Measurements from ENCODE around the gene CAV2. TPM values are rescaled to one million over a fixed set of nuclear protein-coding genes. Genes with fewer than 3 reads are reported as not detected.

CAV2 gene
- total RNA-seq, 1 donor from 2014 or later, result 64.4 TPM

DNA sequence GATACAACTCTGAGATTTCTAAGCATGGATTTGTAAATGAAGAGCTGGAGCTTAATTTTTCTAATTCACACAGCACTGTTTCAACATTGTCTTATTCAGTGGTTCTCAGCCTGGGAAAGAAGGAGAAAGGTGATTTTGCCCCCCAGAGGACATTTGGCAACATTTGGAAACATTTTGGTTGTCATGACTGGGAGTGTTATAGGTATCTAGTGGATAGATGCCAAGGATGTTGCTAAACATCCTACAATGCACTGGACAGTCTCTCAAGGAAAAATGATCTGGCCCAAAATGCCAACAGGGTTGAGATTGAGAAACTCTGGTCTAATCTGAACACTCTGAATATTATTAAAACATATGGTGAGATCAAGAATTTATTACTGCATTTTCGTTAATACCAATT is 3.8 kb upstream of the CAV2 start:
- DNase-seq (ENCODE audit: low spot score), result no peak

DNA sequence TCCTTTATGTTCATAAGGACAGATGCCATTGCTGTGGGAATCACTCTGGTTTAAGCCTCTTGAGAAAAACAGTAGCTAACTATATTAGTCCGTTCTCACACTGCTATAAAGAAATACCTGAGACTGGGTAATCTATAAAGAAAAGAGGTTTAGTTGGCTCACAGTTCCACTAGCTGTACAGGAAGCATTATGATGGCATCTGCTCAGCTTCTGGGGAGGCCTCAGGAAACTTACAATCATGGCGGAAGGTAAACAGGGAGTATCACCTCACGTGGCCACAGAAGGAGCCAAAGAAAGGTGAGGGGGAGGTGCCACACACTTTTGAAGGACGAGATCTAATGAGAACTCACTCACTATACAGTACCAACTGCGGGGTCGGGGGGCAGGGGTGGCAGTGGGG is 2.9 kb upstream of the CAV2 start:
- DNase-seq (ENCODE audit: low spot score), result no peak

DNA sequence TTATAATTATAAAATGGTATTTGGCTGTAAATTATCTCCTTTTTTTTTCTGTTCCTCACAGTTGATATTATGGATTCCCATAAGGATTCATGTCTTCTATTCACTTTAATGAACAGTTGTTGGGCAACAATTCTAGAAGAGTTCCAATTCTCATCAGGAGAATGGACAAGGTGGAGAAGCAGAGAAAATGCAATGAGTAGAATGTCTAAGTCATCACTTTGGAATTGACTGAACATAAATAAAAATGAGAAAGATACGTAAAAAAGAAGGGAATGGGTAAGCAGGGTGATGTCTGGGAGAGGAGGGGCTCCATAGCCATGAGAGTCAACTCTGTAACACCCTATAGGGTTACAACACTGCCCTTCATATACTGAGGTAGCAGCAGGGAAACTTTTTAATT is 1.8 kb upstream of the CAV2 start:
- DNase-seq (ENCODE audit: low spot score), result no peak

DNA sequence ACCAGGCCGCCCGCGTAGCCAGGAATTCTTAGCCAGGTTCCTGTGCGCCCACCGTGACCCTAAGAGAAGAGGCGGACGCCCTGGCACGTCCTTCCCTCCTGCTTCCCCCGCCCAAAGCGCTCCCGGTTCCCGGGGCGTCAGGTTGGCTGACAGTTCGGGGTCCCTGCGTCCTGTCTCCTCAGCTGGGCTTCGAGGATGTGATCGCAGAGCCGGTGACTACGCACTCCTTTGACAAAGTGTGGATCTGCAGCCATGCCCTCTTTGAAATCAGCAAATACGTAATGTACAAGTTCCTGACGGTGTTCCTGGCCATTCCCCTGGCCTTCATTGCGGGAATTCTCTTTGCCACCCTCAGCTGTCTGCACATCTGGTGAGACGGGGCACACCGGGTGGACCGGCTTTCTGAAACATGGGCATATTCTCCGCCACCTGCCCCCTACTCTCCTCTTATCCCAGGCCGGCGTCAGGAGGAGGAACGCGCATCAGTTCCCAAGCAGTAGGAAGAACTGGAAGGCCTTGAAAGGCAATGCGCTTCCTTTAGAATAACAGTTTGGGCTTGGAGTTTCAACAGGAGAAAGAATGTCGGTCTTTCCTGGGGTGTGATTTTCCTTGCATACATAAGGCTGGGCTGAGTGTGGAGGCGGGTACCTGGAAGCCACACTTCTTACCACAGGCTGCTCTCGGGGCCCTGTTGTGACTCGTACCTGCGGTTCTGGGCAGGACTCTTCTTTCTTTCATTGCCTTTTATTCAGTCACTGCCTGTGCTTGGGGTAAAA is 728 bp downstream of the CAV2 start:
- peak; percentile 70 for DNase-seq (ENCODE audit: low spot score)

DNA sequence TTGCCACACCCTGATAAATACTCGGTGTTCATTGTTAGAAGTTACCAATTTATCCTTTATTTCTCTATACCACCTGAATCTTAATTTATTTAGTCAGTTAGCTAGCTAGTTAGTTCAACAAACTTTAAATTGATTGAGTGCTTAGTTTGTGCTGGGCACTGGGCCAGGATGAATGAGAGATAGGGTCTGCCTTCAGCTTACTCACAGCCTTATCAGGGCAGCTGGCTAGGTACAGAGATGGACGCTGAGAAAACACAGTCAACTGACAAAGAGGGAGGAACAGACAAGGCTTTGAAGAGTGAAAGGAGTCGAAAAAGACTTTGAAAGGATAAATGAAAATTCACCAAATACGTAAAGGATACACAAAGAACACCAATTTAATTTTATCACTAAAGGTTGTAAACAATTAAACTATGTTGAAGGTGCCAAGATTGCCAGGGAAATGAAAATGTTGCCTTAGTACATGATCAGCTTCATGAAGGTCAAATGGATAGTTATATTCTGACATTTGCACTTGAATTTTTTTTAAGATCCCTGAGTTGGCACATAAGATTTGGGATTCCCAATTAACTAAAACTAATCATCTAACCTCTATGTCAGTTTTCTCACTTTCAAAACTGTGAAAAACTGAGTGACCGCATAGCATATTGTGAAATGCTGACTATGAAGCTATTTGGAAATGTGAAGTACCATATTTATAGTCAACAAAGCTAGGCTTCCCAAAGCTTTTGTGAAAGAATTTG is 2.1 kb downstream of the CAV2 start:
- DNase-seq (ENCODE audit: low spot score), result no peak

DNA sequence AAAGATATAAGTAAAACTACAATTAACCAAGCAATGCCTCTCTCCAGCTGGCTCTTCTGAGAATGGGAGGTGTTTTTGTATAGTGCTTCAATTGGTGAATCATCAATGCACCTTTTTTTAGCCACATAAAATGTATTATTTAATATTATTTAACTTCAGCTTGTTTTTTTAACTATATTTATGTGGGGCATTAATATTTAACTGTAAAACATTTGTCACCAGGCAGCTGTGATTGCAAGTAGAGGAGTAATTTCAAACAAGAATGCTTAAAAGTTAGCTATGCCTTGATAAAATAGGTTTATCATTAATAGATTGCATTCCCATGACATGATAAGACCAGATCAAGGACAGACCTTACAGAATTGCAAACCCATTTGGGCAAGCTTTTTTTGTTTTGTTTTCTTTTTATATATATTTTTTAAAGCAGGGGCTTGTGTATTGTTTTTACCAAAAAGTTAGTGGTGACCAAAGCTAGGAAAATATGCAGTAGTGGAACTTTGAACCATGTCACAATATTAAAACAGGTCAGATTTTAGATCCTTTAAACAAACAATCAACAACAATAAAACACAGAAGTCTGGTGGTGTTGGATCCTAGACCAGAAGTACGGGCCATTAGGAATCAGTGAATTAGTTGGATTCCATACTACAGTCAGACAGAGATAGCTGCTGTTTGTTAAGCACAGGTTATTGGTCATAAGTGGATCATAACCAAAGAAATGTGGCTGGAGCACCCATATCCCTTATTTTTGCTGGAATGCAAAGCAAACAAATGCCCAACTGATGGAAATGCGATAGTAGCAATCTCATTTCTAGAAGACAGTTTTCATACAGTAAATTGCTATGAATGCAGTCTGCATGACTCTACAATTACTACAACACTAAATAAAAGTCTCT is 2.9 kb downstream of the CAV2 start:
- DNase-seq (ENCODE audit: low spot score), result no peak

DNA sequence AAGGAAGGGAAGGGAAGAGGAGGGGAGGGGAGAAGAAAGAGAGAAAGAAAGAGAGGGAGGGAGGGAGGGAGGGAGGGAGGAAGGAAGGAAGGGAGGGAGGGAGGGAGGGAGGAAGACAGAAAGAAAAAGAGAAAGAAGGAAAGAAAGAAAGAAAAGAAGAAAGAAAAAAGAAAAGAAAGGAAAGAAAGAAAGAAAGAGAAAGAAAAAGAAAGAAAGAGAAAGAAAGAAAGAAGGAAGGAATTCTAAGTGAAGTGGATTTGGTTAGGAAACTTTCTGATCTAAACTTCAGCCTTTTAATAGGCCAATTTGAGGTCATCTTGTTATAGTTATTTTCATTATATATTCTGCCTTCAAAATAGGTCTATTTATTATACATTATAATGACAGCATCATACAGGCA is 4.3 kb downstream of the CAV2 start:
- DNase-seq (ENCODE audit: low spot score), result no peak

DNA sequence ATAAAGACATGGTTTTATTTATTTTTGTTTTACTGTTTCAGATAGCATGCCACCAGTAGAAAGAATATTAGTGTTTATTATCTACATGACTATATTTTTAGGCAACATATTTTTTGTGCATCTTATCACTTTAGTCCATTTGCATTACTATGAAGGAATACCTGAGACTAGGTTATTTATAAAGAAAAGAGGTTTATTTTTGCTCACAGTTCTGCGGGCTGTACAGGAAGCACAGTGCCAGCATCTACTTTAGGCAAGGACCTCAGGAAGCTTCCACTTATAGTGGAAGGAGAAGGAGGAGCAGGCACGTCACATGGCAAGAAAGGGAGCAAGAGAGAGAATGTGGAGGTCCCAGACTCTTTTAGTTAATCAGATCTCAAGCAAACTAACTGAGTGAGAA is 5.7 kb downstream of the CAV2 start:
- no peak for DNase-seq (ENCODE audit: low spot score)

DNA sequence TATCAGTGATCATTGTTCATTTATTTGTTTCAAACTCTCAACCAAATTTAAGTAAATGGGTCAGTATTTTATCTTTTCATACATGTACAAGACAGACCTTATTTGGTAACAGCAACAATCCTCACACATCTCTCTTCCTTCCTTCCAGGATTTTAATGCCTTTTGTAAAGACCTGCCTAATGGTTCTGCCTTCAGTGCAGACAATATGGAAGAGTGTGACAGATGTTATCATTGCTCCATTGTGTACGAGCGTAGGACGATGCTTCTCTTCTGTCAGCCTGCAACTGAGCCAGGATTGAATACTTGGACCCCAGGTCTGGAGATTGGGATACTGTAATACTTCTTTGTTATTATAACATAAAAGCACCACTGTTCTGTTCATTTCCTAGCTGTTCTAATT is 6.3 kb downstream of the CAV2 start:
- DNase-seq (ENCODE audit: low spot score), result no peak

DNA sequence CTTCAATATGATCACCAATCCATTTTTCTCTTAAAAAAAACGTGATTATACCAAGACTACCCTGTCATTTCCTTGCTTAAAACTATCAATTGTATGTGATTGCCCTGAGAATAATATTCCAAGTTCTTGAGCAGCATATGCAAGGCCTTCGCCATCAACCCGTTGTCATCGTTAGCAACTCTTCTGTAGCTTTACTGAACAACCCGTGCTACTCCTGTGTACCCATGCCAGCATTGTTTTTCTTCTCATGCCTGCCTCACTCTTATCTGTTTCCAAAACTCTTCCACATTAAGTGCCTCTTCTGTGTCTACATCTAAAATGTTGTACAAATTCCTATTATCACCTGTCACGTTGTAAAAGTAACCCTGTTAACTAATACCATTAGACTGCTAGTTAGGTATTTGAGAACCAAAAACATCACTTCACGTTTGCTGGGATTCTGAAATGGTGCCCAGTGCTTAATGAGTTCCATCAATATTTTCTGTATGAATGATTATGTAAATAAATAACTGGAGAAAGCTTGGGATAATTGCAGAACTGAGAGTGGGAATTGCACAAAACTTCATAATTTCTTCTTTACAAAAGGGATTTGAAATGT is 10.5 kb downstream of the CAV2 start:
- no peak for DNase-seq (ENCODE audit: low spot score)

DNA sequence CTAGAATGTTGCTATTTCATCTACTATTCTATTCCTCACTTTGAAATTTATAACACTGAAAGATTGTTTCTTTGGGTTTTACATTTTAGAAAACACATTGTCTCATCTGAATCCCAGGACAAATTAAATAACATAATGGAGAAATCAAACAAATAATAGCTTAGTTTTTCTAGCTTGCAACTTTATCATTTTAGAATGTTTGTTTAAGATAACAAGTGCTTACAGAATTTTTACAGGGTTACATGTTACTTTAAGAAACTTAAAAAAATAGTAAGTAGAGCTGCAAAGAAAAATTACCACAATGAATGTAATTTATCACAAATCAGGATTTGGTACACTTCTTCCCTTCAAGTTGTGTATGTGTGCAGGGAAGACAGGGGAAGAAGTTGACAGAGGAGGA is 11.3 kb downstream of the CAV2 start:
- DNase-seq (ENCODE audit: low spot score), result no peak

DNA sequence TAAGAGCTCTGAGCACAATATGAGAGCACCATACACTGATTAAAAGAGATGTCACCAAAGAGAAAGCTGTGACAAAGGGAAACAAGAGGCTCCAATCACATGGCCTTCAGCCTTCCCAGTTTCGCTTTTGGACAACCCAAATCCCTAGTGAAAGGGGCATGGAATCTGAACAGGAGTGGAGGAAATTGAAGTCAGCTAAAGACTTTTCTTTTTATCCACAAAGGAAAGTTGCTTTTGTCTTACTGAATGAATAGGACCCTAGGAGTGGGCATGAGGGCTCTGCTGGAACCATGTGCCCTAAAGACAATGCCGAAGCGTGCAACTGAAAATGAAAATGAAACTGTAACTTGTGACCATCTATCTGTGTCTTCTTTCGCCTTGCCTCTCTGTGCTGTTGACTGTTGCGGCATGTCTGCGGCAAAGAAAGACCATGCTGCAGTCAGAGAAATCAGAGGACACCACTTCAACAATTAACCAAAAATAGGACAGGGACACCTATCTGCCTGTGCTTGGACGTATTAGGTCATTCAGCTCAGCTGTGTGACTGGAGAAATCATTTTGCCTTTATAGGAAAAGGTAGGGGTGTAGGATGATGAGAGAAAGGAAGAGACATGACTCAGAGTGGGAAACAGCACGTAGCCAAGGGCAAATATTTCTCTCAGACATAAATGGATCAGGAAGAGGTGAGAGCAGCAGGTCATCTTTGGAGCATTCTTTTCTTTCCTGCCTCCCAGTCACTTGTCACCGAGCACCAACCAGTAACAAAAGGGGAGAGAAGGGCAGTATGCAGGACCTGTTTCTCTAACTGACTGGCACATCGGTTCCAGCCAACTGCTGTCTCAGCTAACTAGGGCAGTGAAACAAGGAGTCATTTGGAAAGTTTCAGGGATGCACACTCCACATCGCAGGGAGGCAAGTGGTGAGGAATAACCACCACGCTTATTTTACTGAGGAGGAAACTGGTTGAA is 12.3 kb downstream of the CAV2 start:
- no peak for DNase-seq (ENCODE audit: low spot score)

DNA sequence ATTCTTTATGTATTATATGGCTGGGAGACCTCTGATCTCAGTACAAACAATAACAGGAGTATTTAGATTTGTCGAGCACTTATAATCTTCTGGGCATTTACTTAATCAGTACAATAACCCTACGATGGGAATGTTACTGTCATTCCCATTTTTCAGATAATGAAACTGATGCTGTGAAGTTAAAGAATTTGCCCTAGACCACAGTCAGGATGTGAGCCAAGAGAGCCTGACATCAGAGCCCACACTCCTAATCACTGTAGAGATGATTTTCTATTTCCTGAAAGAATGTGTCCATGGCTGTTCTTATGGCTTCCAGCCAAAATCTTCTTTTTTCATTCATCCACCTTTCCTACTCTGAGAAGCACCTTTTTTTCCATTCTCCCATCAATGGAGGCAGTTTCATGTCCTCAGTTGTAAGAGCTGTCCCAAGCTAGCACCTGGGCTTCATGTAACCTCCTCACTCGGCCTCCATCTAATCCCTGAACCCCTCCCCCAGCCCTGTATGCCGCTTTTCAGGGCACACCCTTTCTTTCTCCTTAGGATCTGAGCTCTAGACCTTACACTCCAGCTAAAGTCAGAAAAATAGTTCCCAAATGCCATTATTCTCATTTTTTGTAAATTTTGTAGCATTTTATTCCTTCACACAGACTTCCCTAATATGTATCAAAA is 13.1 kb downstream of the CAV2 start:
- DNase-seq (ENCODE audit: low spot score), result no peak

DNA sequence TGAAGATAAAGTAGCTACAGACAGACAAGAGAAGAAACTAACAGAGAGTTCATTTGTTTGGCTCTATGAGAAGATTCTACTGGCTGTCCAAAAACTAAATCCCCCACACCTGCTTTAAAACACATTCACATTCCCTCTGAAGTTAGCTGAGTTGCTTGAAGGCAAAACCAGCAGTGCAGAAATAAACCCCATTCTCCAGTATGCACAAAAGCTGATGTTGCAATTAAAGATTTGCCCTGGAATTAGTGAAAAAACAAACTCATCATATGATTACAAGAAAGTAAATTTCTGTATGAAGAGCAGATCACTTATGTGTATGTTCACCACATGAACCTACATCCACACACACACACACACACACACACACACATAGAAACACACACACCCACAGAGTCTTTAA is 16.0 kb downstream of the CAV2 start:
- no peak for DNase-seq (ENCODE audit: low spot score)

DNA sequence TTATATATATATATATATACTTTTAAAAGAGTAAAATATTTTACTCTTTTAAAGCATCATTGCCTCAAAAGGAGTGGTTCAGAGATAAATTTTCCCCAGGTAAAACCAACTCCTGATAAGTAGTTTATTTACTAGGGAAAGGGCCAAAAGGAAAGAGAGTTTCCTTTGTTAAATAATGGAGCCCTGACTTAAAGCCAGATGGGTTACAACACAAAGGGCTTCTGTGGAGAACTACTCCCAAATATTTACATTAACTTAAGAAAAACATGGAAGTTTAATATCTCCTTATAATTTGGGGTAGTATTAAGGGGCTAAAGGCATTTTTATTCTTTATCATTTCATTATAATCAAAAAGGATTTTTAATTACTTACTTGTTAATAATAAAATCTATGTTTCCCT is 16.8 kb downstream of the CAV2 start:
- DNase-seq (ENCODE audit: low spot score), result no peak

DNA sequence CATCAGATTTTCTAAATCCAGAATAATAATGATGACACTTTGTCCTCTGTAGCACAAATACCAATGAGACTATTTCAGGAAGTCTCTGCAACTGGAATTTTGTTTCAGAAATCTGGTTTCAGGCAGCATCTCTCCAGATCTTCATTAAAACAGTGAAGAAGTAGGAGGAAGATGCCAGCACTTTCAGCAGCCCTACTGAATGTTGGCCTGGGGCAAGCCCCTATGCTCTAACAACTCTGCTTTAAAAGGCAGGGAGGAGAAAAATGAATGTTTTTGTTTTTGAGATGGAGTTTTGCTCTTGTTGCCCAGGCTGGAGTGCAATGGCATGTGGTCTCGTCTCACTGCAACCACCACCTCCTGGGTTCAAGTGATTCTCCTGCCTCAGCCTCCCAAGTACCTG is 18.1 kb downstream of the CAV2 start:
- DNase-seq (ENCODE audit: low spot score), result no peak

DNA sequence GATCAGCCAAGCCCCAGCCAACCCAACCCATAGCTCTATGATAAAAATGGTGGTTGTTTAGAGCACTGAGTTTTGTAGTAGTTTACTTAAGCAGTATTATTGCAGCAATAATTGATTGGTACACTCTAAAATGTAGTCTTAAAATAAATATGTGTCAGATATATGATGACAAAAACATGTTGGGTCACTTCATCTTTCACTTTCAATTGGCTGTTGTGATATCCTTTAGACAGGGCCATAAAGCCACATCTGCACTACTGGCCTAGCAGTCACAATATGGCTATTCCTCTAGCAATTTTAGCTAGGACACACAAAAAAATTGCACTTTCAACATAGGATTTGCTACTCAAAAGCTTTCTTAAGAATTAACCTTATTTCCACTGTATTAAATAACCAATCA is 19.4 kb downstream of the CAV2 start:
- DNase-seq (ENCODE audit: low spot score), result no peak

DNA sequence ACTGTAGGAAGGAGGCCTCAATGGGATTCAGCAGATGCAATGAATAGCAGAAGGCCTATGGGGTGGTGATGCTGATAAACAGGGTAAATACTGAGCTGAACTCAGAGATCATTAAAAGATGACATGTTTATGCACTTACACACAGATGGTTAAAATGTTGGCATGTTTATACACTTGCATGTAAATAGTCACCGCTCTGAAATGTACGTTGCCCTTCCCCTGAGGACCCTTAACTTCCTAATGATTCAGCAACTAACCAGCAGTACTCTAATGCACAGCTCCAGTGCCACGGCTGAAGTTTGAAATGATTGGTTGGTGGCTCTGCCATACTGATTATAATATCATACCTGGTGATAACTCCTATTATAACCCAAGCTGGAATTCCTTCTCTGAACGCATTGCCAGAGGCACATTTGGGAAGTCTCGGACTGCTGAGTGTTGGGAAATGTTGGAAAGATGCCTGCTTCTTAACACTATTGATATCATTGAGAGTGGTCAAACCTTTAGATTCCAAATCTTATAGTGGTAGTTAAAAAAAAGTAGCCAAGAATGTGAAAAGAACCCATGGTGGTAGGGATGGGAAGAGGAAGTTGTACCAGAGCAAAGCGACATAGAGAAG is 21.6 kb downstream of the CAV2 start:
- DNase-seq (ENCODE audit: low spot score), result no peak

DNA sequence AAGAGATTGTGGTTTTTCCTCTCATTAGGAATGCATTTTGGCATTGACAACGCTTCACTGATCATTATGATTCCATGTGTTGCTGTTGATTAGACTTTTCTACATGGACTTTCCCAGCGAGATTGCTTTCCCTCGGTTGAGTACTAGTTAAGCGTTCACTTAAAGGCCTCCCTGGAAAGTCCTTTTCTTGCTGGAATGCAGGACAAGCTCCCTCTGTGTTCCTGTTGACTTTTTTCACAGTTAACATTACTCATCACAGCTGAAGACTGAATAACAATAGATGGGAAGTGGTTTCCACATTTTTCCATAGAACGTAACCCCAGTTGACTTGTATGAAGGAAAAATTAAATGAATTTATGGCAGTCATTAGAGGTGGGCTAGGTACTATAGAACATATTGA is 22.7 kb downstream of the CAV2 start:
- no peak for DNase-seq (ENCODE audit: low spot score)

DNA sequence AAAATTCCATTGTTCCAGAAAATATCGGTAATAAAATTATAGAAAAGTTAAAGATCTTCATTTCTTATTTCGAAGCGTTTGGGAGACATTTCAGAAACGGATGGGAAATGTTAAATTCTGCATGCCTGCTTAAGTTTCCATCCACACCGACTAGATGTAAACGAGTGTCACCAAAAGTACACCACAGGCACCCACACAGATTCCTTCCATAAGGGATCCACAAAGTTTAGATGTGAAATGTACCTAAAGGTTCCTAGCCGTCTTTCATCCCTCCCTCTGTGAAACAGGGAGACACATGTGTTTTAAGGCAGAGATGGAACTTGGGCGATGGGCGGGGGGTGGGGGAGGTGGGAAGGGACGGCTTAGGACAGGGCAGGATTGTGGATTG is 24.7 kb downstream of the CAV2 start:
- DNase-seq (ENCODE audit: low spot score), result no peak
